DND-41 (cell line): ENCODE data around the gene ACSS1.

Source experiments
- ATAC-seq: fragments of 200-7000 bp; cut with Tn5 transposase; 3 replicates; pipeline ENCODE4 v1.9.1; 2021; ENCODE audit warnings: low read depth; ENCODE audit not compliant: insufficient read depth
- DNase-seq: peaks from one replicate; pipeline ENCODE4 v3.0.0-alpha.2; 2020
- H2AFZ ChIP-seq: 2 replicates; pipeline ENCODE4 v1.6.0; 2012; ENCODE audit warnings: low read depth, low read length
- H3K27ac ChIP-seq: 2 replicates; pipeline ENCODE4 v1.5.1; 2012; ENCODE audit warnings: low read length, inconsistent platforms
- H3K27me3 ChIP-seq: fragments of 200-600 bp; sonication (generic); 2 replicates; pipeline ENCODE4 v1.6.0; 2012; ENCODE audit warnings: low read length, mild to moderate bottlenecking, inconsistent platforms; ENCODE audit not compliant: insufficient read depth, poor library complexity
- H3K36me3 ChIP-seq: 2 replicates; pipeline ENCODE4 v1.5.1; 2012; ENCODE audit warnings: low read length, inconsistent platforms; ENCODE audit not compliant: insufficient read depth
- H3K4me1 ChIP-seq: 2 replicates; pipeline ENCODE4 v1.5.1; 2012; ENCODE audit warnings: mild to moderate bottlenecking, low read length; ENCODE audit not compliant: insufficient read depth
- H3K4me2 ChIP-seq: 2 replicates; pipeline ENCODE4 v1.6.0; 2012; ENCODE audit warnings: mild to moderate bottlenecking, moderate library complexity, low read length, inconsistent platforms; ENCODE audit not compliant: insufficient read depth
- H3K4me3 ChIP-seq, 2 experiments: fragments of 200-600 bp in 1 of 2; shearing (Covaris generic) in 1 of 2; 2 replicates each; pipeline ENCODE4 v1.5.1; 2012 to 2016; ENCODE audit warnings: inconsistent platforms in 2 of 2, low read length in 2 of 2, mild to moderate bottlenecking in 2 of 2, low read depth in 1 of 2, moderate library complexity in 1 of 2
- H3K79me2 ChIP-seq: 2 replicates; pipeline ENCODE4 v1.6.0; 2012; ENCODE audit warnings: low read length, inconsistent platforms; ENCODE audit not compliant: insufficient read depth
- H3K9ac ChIP-seq: 2 replicates; pipeline ENCODE4 v1.6.0; 2012; ENCODE audit warnings: low read depth, mild to moderate bottlenecking, inconsistent platforms, low read length, moderate library complexity
- H3K9me3 ChIP-seq: 2 replicates; pipeline ENCODE4 v1.5.1; 2012; ENCODE audit warnings: low read length, moderate library complexity, mild to moderate bottlenecking, inconsistent platforms; ENCODE audit not compliant: insufficient read depth, severe bottlenecking
- H4K20me1 ChIP-seq: 2 replicates; pipeline ENCODE4 v1.6.0; 2012; ENCODE audit warnings: low read length; ENCODE audit not compliant: insufficient read depth
- EZH2 ChIP-seq: IDR thresholded peaks from 3 replicates; pipeline ENCODE4 v1.6.1; 2012; ENCODE audit warnings: borderline replicate concordance, low read depth, mild to moderate bottlenecking, moderate library complexity, low read length, inconsistent platforms; ENCODE audit not compliant: severe bottlenecking
- TF ChIP-seq, protein P1 (sequence below): IDR thresholded peaks from 2 replicates; pipeline ENCODE4 v1.5.1; 2012; ENCODE audit warnings: borderline replicate concordance, low read length, moderate library complexity, mild to moderate bottlenecking; ENCODE audit not compliant: poor library complexity, severe bottlenecking; ENCODE audit errors: extremely low read depth

The ACSS1 gene

DNA sequence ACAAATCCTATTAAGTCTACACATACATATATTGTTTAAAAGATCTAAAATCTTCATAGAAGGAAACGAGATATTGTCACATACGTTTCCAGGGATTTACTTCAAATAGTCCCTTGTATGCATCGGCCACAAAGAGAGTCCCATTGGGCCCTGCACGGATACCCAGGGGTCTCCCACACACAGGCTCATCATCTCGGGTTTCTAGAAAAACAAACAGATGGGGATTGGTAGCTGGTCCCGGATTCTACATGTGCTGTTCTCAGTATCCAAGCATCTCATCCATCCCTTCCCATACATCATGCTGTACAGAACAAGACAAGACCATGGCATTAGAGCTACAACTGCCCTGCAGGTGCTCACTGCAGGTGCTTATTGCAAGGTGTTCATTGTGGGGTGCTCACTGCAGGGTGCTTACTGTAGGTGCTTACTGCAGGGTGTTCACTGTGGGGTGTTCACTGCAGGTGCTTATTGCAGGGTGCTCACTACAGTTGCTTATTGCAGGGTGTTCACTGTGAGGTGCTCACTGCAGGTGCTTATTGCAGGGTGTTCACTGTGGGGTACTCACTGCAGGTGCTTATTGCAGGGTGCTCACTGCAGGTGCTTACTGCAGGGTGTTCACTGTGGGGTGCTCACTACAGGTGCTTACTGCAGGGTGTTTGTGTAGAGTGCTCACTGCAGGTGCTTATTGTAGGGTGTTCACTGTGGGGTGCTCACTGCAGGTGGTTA is 86.4 kb downstream of the ACSS1 start:
- H3K9ac ChIP-seq, result no peak overlapping the region
- peaks cover 3% of the 10 kb centered on the region; the same call in 1 of the 2 replicates for H4K20me1 ChIP-seq
- H3K27me3 ChIP-seq, result no peaks in the 10 kb centered on the region
- ATAC-seq (no peak), DNase-seq (peak; percentile 2)
- peaks cover 2% of the 10 kb centered on the region; the same call in 1 of the 2 replicates for H3K79me2 ChIP-seq
- H3K4me2 ChIP-seq, result no peak overlapping the region
- H3K36me3 ChIP-seq, result peaks cover 85% of the 10 kb centered on the region
- no peak overlapping the region for H2AFZ ChIP-seq
- H3K9me3 ChIP-seq, result no peaks in the 10 kb centered on the region
- H3K4me3 ChIP-seq, result no peak overlapping the region
- no peak overlapping the region for H3K27ac ChIP-seq
- TF ChIP-seq, protein P1, sequence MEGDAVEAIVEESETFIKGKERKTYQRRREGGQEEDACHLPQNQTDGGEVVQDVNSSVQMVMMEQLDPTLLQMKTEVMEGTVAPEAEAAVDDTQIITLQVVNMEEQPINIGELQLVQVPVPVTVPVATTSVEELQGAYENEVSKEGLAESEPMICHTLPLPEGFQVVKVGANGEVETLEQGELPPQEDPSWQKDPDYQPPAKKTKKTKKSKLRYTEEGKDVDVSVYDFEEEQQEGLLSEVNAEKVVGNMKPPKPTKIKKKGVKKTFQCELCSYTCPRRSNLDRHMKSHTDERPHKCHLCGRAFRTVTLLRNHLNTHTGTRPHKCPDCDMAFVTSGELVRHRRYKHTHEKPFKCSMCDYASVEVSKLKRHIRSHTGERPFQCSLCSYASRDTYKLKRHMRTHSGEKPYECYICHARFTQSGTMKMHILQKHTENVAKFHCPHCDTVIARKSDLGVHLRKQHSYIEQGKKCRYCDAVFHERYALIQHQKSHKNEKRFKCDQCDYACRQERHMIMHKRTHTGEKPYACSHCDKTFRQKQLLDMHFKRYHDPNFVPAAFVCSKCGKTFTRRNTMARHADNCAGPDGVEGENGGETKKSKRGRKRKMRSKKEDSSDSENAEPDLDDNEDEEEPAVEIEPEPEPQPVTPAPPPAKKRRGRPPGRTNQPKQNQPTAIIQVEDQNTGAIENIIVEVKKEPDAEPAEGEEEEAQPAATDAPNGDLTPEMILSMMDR, result no peak
- no peak for TF ChIP-seq EZH2
- H3K4me1 ChIP-seq, result no peaks in the 10 kb centered on the region

DNA sequence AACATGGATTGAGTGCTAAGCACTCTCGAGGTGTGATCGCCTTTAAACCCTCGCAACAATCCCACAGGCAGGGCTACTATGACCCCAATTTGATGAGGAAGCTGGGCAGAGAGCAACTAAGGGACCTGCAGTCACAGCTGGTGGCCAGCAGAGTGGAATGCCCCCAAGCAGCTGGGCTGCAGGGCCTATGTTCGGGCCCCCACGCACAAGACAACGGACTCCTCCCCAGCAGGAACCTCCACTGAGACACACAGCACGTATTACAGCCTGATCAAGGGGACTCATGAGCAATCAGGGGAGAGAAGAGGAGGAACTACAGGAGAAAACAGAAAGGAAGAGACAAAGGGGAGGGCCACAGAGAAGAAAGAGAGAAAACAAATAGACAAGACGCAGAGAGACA is 87.2 kb downstream of the ACSS1 start:
- peaks cover 3% of the 10 kb centered on the region; the same call in 1 of the 2 replicates for H4K20me1 ChIP-seq
- no peaks in the 10 kb centered on the region; the same call in 1 of the 2 replicates for H3K79me2 ChIP-seq
- no peak overlapping the region for H3K4me2 ChIP-seq
- H3K9me3 ChIP-seq, result no peaks in the 10 kb centered on the region
- no peak overlapping the region for H3K4me3 ChIP-seq
- peak; percentile 2 for DNase-seq
- no peak for ATAC-seq
- H3K27me3 ChIP-seq, result no peaks in the 10 kb centered on the region
- no peak overlapping the region for H2AFZ ChIP-seq
- H3K9ac ChIP-seq, result no peak overlapping the region
- H3K27ac ChIP-seq, result no peak overlapping the region
- no peak for TF ChIP-seq EZH2
- TF ChIP-seq, protein P1, result no peak
- peaks cover 85% of the 10 kb centered on the region for H3K36me3 ChIP-seq
- no peaks in the 10 kb centered on the region for H3K4me1 ChIP-seq

DNA sequence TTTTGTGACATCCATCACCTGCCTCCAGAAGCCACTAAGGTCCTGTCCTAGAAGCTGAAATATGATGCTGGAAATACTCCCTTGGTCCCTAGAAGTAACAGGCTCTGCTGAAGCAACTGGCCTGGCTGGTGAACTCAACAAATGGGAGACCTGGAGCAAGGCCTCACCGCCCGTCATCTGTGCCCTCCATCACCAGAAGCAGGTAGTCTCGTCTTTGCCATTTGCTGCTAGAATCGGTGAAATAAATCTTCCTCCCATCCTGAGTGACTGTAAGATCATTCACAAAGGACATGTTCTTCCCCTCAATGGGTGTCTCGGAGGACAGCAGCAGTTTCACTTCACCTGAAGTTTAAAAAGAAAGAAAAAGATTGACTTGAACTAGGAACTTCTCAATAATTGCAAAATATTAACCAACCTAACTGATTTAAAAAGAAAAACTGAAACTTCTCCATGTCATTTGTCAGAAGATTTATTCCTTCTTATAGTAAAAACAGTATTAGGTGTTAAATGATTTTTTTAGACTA is 87.8 kb downstream of the ACSS1 start:
- Histone ChIP-seq H3K36me3 (peaks cover 89% of the 10 kb centered on the region), H2AFZ (no peak overlapping the region), H3K27ac (no peak overlapping the region), H3K79me2 (no peaks in the 10 kb centered on the region; the same call in 1 of the 2 replicates), H3K4me2 (no peak overlapping the region), H3K27me3 (no peaks in the 10 kb centered on the region), H4K20me1 (peaks cover 7% of the 10 kb centered on the region; the same call in 1 of the 2 replicates), H3K4me3 (no peak overlapping the region), H3K9ac (no peak overlapping the region), H3K9me3 (no peaks in the 10 kb centered on the region), H3K4me1 (no peaks in the 10 kb centered on the region)
- DNase-seq (peak; percentile 1), ATAC-seq (no peak)
- TF ChIP-seq, protein P1, result no peak
- TF ChIP-seq EZH2, result no peak
